ENCODE results near the gene LPCAT2. TPM values are rescaled to one million over a fixed set of nuclear protein-coding genes. Genes with fewer than 3 reads are reported as not detected.

Gene LPCAT2
- total and polyA plus RNA-seq, 7 experiments from 2014 or later = 0.03 to 16.9 (median 1.5) TPM

- CTCF ChIA-PET = no interaction called here
- Mint-ChIP-seq H3K27me3 (peaks cover 0 to 8% (median 0%) of the 10 kb centered on the region in 5 donors), H3K4me3 (no peak overlapping the region), H3K36me3 (no peaks in the 10 kb centered on the region), H3K27ac (no peak overlapping the region), H3K4me1 (peaks cover 0 to 18% (median 0%) of the 10 kb centered on the region in 7 donors), H3K9me3 (no peaks in the 10 kb centered on the region)
- ATAC-seq (no peak), DNase-seq (no peak)
- Histone ChIP-seq H3K4me3 (ENCODE audit: low read length) (no peak overlapping the region), H3K27ac (ENCODE audit: low read depth, low read length) (no peak overlapping the region), H3K9me3 (ENCODE audit: control insufficient read depth in 2 of 3, low read length in 3 of 3) (no peaks in the 10 kb centered on the region), H3K4me1 (ENCODE audit: control insufficient read depth in 2 of 2, insufficient read depth in 2 of 2, low read length in 2 of 2) (no peaks in the 10 kb centered on the region), H3K27me3 (ENCODE audit: control insufficient read depth in 2 of 2, insufficient read depth in 2 of 2, low read length in 2 of 2) (no peaks in the 10 kb centered on the region), H3K36me3 (ENCODE audit: control insufficient read depth in 2 of 3, insufficient read depth in 3 of 3, low read length in 3 of 3) (no peaks in the 10 kb centered on the region)
- intact Hi-C loops (cut with micrococcal nuclease) = loop anchor here in 1 of 2 donors (5.0 to 10.0 kb wide), 2 partner anchors 39 to 1524 kb away; partner anchors contain the start of gene LPCAT2
- POLR2A ChIA-PET = no interaction called here
Observed at GRCh38 chr16:55468352-55468990, 40.4 kb upstream of the LPCAT2 start.

DNA sequence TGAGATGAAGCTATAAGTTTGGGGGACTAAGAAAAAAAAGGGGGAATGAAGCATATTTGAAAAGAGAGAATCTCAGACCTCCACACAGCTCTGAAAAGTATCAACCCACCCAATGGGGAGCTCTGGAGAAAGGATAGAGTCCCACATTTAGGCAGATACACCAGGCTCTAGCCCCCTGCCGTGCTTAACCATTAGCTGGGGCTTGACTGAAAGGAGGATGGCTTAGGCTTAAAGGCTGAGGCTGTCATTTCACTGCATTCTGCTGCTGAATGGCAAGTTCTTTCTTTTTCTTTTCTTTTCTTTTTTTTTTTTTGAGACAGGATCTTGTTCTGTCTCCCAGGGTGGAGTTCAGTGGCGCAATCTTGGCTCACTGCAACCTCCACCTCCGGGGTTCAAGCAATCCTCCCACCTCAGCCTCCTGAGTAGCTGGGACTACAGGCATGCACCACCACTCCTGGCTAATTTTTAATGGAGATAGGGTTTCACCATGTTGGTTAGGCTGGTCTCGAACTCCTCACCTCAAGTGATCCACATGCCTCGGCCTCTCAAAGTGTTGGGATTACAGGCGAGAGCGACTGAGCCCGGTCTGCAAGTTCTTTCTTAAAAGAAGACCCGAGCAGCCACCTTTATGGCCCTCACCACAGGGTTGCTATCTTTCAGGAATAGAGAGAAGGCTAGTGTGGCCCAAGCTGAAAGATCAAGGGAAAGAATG, 38.9 kb upstream of the LPCAT2 start:
- ChIA-PET POLR2A (no interaction called here), CTCF (interaction anchor here (0.6 to 0.7 kb wide), 2 partner anchors 736 to 1920 kb away, joined by 3 read pairs; no protein-coding TSS in a partner anchor)
- Histone ChIP-seq H3K27ac (ENCODE audit: low read depth, low read length) (no peak overlapping the region), H3K27me3 (ENCODE audit: control insufficient read depth in 2 of 2, insufficient read depth in 2 of 2, low read length in 2 of 2) (no peaks in the 10 kb centered on the region), H3K36me3 (ENCODE audit: control insufficient read depth in 2 of 3, insufficient read depth in 3 of 3, low read length in 3 of 3) (no peaks in the 10 kb centered on the region), H3K4me3 (ENCODE audit: low read length) (no peak overlapping the region), H3K9me3 (ENCODE audit: control insufficient read depth in 2 of 3, low read length in 3 of 3) (no peaks in the 10 kb centered on the region), H3K4me1 (ENCODE audit: control insufficient read depth in 2 of 2, insufficient read depth in 2 of 2, low read length in 2 of 2) (no peaks in the 10 kb centered on the region)
- Mint-ChIP-seq H3K36me3 (no peaks in the 10 kb centered on the region), H3K4me1 (peaks cover 0 to 18% (median 0%) of the 10 kb centered on the region in 7 donors), H3K9me3 (no peaks in the 10 kb centered on the region), H3K27ac (no peak overlapping the region), H3K4me3 (no peak overlapping the region), H3K27me3 (peaks cover 0 to 5% (median 0%) of the 10 kb centered on the region in 5 donors)
- intact Hi-C loops (cut with micrococcal nuclease) = loop anchor here in 1 of 2 donors (5.0 to 10.0 kb wide), 2 partner anchors 37 to 1525 kb away; partner anchors contain the start of gene LPCAT2
- DNase-seq (no peak), ATAC-seq (no peak)

DNA sequence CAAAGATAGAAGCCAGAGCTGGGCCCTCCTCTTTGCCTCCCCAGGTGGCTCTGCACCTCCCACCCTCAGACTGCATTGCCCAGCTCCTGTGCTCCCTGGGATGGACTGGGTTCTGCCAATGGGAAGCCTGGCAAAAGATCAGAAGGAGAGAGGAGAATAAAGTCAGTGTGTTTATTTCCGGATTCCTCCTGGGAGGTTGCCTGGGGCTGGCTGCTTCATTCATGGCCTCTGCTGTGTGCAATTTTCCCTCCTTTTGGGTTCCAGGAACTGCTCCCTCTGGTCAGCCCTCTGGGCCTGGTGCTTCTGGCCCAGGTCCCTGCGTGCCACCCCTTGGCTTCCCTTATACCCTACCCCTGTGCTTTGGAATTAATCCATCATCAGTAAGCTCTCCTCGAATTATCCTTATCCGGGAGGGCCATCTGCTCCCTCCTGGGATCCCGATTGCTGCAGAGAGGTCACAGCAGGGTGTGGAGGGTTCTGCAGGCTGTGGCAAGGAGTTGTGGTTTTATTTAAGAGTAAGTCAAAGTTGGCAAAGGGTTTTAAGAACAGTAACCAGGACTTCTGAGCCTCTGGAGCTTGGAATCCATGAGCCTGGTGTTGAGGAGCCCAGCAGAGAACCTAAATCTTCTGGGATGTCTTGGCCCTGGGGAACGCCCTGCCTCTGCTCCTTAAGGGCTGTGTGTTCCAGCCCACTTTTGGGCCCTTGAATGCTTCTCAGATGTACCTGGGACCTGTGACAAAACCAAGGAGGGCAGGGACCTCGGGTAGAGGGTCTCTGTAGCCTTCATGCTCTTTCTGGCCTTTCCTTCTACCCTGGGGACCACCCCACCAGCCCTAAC, 38.1 kb upstream of the LPCAT2 start:
- Mint-ChIP-seq H3K4me3 (no peak overlapping the region), H3K27ac (no peak overlapping the region), H3K36me3 (no peaks in the 10 kb centered on the region), H3K27me3 (peaks cover 0 to 5% (median 0%) of the 10 kb centered on the region in 5 donors), H3K9me3 (no peaks in the 10 kb centered on the region), H3K4me1 (peaks cover 0 to 14% (median 0%) of the 10 kb centered on the region in 7 donors)
- POLR2A ChIA-PET = no interaction called here
- H3K36me3 ChIP-seq (ENCODE audit: control insufficient read depth in 2 of 3, insufficient read depth in 3 of 3, low read length in 3 of 3) = no peaks in the 10 kb centered on the region
- ATAC-seq (no peak), DNase-seq (no peak)
- no peaks in the 10 kb centered on the region for H3K4me1 ChIP-seq (ENCODE audit: control insufficient read depth in 2 of 2, insufficient read depth in 2 of 2, low read length in 2 of 2)
- intact Hi-C loops (cut with micrococcal nuclease) = no loop called here
- H3K27ac ChIP-seq (ENCODE audit: low read depth, low read length) = no peak overlapping the region
- H3K4me3 ChIP-seq (ENCODE audit: low read length) = no peak overlapping the region
- no peaks in the 10 kb centered on the region for H3K9me3 ChIP-seq (ENCODE audit: control insufficient read depth in 2 of 3, low read length in 3 of 3)
- CTCF ChIA-PET = interaction anchor here (0.6 to 0.7 kb wide), 2 partner anchors 736 to 1920 kb away, joined by 3 read pairs; no protein-coding TSS in a partner anchor
- no peaks in the 10 kb centered on the region for H3K27me3 ChIP-seq (ENCODE audit: control insufficient read depth in 2 of 2, insufficient read depth in 2 of 2, low read length in 2 of 2)

DNA sequence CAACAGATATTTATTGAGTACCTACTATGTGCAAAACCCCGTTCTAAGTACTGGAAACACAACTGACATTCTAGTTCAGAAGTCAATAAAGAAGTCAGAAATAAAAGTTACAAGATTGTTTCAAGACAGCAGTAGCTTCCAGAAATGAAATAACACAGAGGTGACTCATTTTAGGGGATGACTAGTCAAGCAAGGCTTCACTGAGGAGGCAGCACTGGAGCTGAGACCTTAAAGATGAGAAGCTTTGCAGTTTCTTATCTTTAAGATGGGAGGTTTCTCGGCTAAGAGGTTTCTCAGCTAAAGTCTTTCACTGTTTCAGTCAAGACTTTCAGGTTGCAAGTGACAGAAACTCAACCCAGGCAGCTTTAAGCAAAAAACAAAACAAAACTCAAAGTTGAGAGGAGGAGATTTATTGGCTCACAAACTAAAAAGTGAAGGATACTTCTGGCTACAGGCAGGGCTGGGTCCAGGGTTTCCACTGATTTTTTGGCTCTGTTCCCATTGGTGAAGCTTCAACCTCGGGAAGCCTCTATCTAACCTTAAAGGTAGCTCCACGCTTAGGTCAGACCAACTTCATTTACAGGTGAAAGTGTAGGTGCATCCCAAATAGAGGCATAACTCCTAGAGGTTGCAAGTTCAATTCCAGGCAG, 37.3 kb upstream of the LPCAT2 start:
- Mint-ChIP-seq H3K27me3 (peaks cover 0 to 9% (median 2%) of the 10 kb centered on the region in 5 donors), H3K9me3 (no peaks in the 10 kb centered on the region), H3K36me3 (no peaks in the 10 kb centered on the region), H3K4me1 (peaks cover 0 to 14% (median 0%) of the 10 kb centered on the region in 7 donors), H3K4me3 (no peak overlapping the region), H3K27ac (no peak overlapping the region)
- H3K36me3 ChIP-seq (ENCODE audit: control insufficient read depth in 2 of 3, insufficient read depth in 3 of 3, low read length in 3 of 3) = no peaks in the 10 kb centered on the region
- H3K9me3 ChIP-seq (ENCODE audit: control insufficient read depth in 2 of 3, low read length in 3 of 3) = no peaks in the 10 kb centered on the region
- H3K4me3 ChIP-seq (ENCODE audit: low read length) = no peak overlapping the region
- no peak overlapping the region for H3K27ac ChIP-seq (ENCODE audit: low read depth, low read length)
- no peaks in the 10 kb centered on the region for H3K4me1 ChIP-seq (ENCODE audit: control insufficient read depth in 2 of 2, insufficient read depth in 2 of 2, low read length in 2 of 2)
- no peak for DNase-seq
- no peaks in the 10 kb centered on the region for H3K27me3 ChIP-seq (ENCODE audit: control insufficient read depth in 2 of 2, insufficient read depth in 2 of 2, low read length in 2 of 2)
- no peak for ATAC-seq
- POLR2A ChIA-PET = no interaction called here
- CTCF ChIA-PET = no interaction called here
- intact Hi-C loops (cut with micrococcal nuclease) = no loop called here

DNA sequence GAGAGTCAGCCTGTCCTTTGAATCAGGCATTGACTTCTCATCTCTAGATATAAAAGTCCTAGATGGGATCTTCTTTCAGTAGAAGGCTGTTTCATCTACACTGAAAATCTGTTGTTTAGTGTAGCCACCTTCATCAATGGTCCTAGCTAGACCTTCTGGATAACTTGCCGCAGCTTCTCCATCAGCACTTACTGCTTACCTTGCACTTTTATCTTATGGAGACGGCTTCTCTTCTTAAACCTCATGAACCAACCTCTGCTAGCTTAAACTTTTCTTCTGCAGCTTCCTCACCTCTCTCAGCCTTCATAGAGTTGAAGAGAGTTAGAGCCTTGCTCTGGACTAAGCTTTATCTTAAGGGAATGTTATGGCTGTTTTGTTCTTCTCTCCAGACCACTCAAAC, 35.3 kb upstream of the LPCAT2 start:
- no peaks in the 10 kb centered on the region for H3K9me3 Mint-ChIP-seq
- H3K27me3 Mint-ChIP-seq = peaks cover 13 to 26% (median 16%) of the 10 kb centered on the region in 5 donors
- no peak overlapping the region for H3K4me3 Mint-ChIP-seq
- no peaks in the 10 kb centered on the region for H3K4me1 ChIP-seq (ENCODE audit: control insufficient read depth in 2 of 2, insufficient read depth in 2 of 2, low read length in 2 of 2)
- no peak overlapping the region for H3K27ac ChIP-seq (ENCODE audit: low read depth, low read length)
- ChIA-PET CTCF (interaction anchor here (1.6 kb wide), 1 partner anchor 9 kb away, joined by 6 read pairs; no protein-coding TSS in a partner anchor), POLR2A (no interaction called here)
- H3K27me3 ChIP-seq (ENCODE audit: control insufficient read depth in 2 of 2, insufficient read depth in 2 of 2, low read length in 2 of 2) = no peaks in the 10 kb centered on the region
- ATAC-seq (no peak), DNase-seq (no peak)
- H3K36me3 Mint-ChIP-seq = peaks cover 0 to 3% (median 0%) of the 10 kb centered on the region in 5 donors
- intact Hi-C loops (cut with micrococcal nuclease) = no loop called here
- H3K36me3 ChIP-seq (ENCODE audit: control insufficient read depth in 2 of 3, insufficient read depth in 3 of 3, low read length in 3 of 3) = no peaks in the 10 kb centered on the region
- H3K27ac Mint-ChIP-seq = no peak overlapping the region
- no peaks in the 10 kb centered on the region for H3K9me3 ChIP-seq (ENCODE audit: control insufficient read depth in 2 of 3, low read length in 3 of 3)
- H3K4me1 Mint-ChIP-seq = peaks cover 0 to 13% (median 0%) of the 10 kb centered on the region in 7 donors
- H3K4me3 ChIP-seq (ENCODE audit: low read length) = no peak overlapping the region

- no peaks in the 10 kb centered on the region for H3K9me3 ChIP-seq (ENCODE audit: control insufficient read depth in 2 of 3, low read length in 3 of 3)
Observed at GRCh38 chr16:55474821-55475220, 34.1 kb upstream of the LPCAT2 start.

More at GRCh38 chr16:55474821-55475220, 34.1 kb upstream of the LPCAT2 start:
- Histone ChIP-seq H3K4me1 (ENCODE audit: control insufficient read depth in 2 of 2, insufficient read depth in 2 of 2, low read length in 2 of 2) (no peaks in the 10 kb centered on the region), H3K27ac (ENCODE audit: low read depth, low read length) (no peak overlapping the region), H3K36me3 (ENCODE audit: control insufficient read depth in 2 of 3, insufficient read depth in 3 of 3, low read length in 3 of 3) (no peaks in the 10 kb centered on the region), H3K27me3 (ENCODE audit: control insufficient read depth in 2 of 2, insufficient read depth in 2 of 2, low read length in 2 of 2) (no peaks in the 10 kb centered on the region), H3K4me3 (ENCODE audit: low read length) (no peak overlapping the region)
- intact Hi-C loops (cut with micrococcal nuclease) = no loop called here
- ChIA-PET POLR2A (no interaction called here), CTCF (interaction anchor here (1.1 kb wide), 1 partner anchor 10 kb away, joined by 4 read pairs; no protein-coding TSS in a partner anchor)
- DNase-seq (no peak), ATAC-seq (no peak)
- Mint-ChIP-seq H3K36me3 (peaks cover 0 to 6% (median 0%) of the 10 kb centered on the region in 5 donors), H3K27ac (no peak overlapping the region), H3K4me1 (peaks cover 0 to 18% (median 0%) of the 10 kb centered on the region in 7 donors), H3K4me3 (no peak overlapping the region), H3K27me3 (peaks cover 21 to 35% (median 24%) of the 10 kb centered on the region in 5 donors), H3K9me3 (no peaks in the 10 kb centered on the region)

Measured in naive thymus-derived CD4-positive, alpha-beta T cell (primary cell).